ENCODE results near the gene P3H1.
"Not testable (repeated sequence)": the region's sequence is repeated elsewhere in the genome, so short reads cannot be mapped to it uniquely, and the experiment has no call there.

Gene P3H1, protein sequence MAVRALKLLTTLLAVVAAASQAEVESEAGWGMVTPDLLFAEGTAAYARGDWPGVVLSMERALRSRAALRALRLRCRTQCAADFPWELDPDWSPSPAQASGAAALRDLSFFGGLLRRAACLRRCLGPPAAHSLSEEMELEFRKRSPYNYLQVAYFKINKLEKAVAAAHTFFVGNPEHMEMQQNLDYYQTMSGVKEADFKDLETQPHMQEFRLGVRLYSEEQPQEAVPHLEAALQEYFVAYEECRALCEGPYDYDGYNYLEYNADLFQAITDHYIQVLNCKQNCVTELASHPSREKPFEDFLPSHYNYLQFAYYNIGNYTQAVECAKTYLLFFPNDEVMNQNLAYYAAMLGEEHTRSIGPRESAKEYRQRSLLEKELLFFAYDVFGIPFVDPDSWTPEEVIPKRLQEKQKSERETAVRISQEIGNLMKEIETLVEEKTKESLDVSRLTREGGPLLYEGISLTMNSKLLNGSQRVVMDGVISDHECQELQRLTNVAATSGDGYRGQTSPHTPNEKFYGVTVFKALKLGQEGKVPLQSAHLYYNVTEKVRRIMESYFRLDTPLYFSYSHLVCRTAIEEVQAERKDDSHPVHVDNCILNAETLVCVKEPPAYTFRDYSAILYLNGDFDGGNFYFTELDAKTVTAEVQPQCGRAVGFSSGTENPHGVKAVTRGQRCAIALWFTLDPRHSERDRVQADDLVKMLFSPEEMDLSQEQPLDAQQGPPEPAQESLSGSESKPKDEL

DNA sequence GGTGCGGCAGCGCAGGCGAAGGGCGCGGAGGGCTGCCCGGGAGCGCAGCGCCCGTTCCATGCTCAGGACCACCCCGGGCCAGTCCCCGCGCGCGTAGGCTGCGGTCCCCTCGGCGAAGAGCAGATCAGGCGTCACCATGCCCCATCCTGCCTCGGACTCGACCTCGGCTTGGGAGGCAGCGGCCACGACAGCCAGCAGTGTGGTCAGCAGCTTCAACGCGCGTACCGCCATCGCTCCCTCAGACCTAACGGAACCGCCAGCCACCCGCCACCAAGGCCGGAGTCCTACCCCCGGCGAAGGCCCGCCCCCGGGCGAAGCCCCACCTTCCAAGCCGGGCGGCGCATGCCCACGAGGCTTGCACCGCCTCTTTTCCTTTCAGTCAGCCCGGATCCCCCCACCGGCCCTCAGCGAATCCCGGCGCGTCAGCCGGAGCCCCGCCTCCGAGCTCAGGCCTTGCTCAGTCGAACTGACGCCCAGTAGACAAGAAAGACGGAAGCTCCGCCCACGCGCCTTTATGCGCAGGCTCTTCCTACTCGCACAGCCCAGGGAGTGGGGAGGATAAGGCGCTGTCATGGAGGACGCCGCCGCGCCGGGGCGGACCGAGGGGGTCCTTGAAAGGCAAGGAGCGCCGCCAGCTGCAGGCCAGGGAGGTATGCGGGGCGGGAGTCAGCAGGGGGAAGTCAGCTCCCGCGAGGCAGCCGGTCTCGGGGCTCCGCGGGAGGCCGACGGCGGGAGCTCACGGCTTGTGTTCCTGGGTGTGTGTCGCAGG is at the start of gene P3H1, which contains the start of gene C1orf50:
Gene P3H1, minus strand, starts transcription at position 288 of the 769 bp plus-strand sequence. Its CDS starts 57 bp downstream, at position 231.
Gene C1orf50, plus strand, starts transcription at position 509 of the 769 bp plus-strand sequence. Its CDS starts 63 bp downstream, at position 572.
- peak; percentile 99 to 100 for DNase-seq

DNA sequence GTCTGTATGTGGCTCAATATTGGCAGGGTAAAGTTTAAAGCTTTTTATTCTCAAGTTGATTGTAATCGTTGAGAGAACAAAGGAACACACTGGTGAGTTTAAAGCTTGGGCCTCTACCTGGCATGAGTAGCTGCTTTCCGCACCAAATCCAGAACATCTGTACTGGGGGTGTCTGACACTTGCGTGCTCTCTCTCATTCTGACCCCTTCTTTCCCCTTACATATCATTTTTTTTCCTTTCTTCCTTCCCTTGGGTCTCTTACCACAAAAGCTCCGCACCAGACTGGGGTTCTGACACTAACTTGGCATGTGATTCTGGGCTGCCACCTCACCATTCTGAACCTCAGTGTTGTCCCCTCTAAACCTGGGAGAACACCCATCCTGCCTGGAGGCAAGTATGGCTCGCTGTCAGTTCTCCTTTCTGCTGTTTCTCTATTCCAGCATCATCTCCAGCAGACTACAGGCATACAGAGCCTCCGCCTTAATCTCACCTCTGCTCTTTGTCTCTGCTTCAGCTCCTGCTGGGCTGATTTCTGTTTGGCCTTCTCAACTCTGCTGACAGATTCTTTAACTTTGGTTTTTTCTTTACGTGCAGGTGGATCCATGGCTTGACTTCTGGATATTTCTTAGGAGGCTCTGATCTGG is 49.2 kb upstream of the P3H1 start:
- DNase-seq, result no peak

DNA sequence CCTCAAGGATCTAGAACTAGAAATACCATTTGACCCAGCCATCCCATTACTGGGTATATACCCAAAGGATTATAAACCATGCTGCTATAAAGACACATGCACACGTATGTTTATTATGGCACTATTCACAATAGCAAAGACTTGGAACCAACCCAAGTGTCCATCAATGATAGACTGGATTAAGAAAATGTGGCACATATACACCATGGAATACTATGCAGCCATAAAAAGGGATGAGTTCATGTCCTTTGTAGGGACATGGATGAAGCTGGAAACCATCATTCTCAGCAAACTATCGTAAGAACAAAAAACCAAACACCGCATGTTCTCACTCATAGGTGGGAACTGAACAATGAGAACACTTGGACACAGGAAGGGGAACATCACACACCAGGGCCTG is 48.0 kb upstream of the P3H1 start:
- not testable (repeated sequence) for DNase-seq

DNA sequence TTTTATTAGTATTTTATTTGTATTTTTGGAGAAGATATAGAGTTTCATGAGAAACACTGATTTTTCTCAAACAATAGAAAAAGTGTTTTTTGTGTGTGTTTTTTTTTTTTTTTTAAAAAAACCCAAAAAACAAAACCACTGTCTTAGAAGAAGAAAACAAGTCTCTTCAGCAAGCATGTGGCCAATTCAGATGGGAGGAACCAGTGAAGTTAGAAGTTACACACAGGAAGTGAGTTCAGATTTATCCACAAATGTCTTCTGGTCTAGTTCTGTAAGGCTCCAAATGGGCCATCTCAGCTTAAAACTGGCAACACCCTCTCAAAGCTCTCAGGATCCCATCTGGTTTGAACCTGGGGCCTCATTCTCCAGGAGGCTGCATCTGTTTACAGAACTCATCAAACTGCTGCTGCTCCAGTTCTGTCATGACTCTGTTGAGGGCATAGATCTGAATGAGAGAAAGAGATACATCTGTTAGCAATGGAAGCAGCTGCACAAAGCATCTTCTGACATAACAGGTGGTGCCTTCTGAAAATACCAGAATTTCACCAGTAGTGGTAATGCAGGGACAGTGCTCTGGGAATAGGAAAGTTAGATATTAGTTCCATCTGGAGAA is 40.3 kb upstream of the P3H1 start:
- DNase-seq, result no peak

DNA sequence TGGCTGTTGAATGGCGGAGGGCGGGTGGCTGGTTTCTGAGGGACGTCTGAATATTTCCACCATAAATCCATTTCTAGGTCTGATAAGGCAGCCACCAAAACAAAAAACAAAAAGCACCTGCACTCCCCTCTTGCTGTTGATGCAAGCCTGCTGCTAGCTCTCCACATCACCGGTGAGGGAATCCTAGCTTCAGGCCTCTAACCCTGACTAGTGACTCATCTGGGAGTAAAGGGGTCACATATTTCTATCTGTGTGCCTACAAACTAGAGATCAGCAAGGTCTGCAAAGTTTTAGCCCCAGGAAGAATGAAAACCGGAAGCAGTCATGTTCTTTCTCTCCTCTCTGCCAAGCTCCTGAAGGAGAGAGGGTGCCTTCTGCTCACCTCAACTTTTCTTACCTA is 39.8 kb upstream of the P3H1 start:
- DNase-seq, result no peak

DNA sequence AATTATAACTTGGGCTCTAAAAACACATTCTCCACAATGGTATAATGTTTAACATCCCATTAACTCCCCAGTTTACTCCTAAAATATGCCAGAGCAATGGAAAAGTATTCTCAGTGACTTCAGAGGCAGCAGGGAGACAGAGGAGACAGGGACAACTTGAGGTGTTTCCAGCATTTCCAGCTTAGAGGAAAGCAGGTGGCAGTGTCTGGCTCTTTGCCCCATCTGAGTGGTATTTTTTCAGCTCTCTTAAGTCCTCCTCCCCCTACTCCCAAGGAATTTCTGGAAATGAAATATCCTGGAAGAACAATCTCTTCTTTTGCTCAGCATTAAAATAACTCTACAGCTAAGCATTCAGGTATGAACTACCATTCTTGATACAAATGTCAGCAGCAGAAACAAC is 39.3 kb upstream of the P3H1 start:
- DNase-seq, result no peak

DNA sequence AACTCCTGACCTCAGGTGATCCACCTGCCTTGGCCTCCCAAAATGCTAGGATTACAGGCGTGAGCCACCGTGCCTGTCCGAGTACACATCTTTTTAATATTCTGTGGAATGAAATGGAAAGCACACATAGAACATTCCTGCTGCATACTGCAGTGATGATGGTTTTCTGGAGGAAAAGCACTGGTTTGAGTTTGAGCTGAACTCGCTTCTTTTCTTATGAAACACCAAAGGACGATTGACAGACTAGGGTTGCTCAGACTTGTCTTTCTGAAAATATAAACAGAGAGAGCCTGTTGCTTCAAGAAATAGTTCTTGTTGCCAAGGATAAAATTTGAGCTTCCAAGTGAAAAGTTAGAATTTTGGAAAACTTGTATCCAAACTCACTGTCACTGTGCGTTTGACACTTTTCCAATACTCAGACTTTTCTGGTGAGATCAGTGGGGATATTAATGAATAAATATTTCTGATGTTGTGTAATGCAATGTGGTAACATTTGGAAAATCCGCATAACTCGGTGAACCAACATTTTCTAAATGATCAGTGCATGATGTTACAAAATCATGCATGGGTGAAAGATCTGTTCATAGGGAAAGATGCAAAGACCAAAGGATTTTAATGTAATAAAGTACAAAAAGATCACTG is 35.1 kb upstream of the P3H1 start:
- DNase-seq, result no peak

DNA sequence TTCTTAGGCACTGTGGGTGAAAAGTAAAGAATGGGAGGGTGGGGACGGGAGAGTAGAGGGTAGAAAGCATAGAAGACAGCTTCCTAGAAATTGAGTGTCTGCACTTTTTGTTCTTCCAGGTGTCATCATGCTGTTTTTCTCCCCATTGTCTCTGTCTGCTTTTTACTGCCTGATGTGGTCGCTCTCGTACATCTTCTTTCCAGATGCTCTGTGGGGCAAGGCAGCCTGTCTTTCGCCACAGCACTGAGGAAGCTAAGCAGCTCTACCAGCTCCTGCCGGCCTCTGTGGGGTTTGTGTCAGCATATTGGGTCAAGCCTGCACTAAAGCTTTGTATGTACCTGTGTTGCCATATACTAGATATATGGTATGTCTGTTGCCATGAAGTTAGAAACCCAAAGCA is 31.2 kb upstream of the P3H1 start:
- no peak for DNase-seq

DNA sequence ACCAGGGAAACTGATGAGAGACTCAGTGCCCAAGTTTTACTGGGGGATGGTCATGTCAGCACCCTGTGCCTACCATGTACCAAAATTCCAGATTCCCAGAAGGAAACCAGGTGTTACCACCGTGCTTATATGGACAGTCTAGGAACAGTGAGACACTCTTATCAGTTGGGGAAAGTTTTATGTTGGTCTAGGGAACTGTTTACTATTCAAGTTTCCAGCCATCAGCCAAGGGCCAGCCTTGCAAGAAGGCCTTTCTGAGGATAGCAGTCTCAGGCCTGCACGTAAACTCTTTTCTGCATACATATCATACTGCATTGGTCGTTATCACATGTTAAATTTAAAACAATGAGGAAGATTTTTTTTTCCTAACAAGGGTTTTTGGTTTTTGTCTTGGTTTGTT is 30.6 kb upstream of the P3H1 start:
- no peak for DNase-seq

DNA sequence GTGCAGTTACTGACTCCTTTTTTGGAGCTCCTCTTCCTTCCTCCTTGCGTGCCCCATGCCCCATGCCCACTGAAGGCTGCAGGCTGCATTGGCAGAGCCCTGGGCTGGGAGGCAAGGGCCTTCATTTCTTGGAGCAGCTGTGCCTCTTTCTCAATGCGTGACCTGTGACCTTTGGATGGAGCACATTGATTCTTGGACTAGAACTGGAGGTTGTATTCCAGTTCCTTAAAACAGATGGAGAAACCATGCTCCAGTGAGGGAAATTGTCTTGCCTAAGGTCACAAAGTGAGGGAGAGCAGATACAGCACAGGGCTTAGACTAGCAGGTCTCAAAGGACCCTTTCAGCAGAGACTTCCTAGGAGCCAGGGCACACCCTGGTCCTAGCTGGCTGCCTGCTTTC is 27.0 kb upstream of the P3H1 start:
- no peak for DNase-seq

DNA sequence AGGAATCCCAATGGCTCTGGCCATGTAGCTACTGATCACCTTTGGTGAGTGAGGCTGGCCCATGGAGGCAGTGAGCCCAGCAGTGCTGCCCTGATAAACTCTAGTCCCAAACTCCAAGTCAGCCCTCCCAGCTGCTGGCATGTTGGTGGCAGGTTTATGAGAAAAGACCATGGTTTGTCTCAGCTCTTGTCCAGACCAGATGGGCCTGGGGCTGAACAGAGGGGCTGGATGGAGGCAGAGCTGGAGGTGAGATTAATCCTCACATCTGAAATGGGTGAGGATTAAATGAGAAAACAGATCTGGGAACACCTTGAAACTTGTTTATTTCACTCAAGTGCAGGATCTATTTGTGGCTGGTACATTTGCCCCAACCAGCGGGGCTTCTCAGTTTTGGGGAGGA is 21.2 kb upstream of the P3H1 start:
- no peak for DNase-seq

DNA sequence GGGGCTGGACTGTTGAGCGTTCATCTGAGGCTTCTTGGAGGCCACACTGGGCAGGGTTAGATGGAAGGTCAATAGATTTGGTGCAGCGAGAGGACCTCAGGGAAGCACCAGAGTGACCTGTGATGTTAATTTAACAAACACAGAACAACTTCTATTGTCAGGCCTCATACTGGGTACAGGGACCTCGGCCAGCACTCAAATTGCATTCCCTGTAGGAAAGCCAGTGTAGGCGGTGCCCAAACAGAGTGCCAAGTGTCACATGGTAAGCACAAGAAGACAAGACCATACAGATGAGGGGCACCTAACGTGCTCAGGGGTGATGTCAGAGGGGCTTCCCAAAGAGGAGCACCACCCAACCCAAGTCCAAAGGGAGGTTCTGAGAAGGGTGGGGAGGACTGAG is 19.3 kb upstream of the P3H1 start:
- DNase-seq, result no peak

DNA sequence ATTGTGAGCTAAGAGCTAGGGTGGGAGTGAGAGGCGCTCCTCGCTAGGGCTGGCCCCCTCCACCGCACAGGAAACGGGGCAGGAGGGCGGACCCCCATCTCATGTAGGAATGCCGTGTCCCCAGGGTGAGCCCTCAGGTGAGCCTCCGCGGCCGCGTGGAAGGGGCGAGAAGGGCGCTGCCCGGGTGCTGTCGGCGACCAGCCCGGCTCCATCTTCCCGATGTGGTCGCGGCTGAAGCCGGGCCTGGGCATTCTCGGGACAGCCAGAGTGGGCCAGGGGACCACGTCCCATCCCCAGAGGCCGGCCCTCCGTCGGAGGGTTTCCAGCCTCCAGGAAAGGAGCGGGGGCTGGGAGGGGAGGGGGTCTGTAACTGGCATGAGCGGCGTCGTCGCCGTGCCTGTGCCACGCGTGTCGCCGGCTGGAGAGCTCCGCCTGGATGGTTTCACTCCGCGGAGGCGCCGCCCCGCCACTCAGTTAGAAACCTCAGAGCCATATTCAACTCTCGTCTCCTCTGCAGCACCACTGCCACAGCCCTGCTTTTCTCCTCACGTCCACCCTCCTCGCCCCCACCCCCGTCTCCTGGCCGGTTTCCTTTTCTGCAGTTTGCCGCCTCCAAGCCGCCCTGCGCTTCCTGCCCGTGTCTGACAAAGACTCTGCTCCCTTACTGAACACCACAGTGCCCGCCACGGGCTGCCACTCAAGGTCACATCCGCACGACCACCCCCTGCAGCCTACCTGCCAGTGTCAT is 18.3 kb upstream of the P3H1 start, which contains the start of gene TMEM269:
Gene TMEM269, plus strand, starts transcription at position 46 of the 748 bp plus-strand sequence. CDS start 4,903 bp downstream, outside the sequence.
- no peak for DNase-seq

DNA sequence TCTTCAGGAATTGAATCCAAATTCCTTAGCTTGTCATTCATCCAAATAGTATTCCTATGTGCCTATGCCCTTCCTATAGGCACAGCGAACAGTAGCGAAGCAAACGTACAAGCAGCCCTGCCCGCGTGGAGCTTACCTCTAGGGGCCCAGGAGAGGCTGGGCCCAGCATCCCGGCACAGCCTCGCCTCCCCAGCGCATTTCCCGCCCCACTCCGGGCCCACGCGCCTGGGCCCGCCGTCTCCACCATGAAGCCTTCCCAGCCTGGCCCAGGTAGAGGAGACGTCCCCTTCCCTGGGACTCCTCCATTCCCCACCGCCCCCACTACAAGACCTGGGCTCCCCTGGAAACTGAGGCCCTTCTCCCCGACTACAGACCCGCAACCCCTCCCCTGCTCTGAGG is 17.7 kb upstream of the P3H1 start:
- DNase-seq, result no peak

DNA sequence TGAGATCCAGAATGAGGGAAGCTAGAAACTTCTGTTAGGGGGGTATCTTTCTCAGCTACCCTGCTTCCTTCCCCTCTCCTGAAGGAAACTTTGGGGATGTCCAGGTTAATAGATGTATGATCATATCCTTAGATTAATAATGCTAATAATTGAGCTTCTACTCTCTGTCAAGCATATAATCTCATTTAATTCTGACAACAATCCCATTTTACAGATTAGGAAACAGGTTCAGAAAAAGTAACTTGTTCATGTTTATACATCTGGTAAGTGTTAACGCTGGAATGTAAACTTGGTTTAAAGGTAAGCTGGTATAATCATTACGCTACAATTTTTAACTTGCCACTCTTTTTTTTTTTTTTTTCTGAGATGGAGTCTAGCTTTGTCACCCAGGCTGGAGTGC is 16.3 kb upstream of the P3H1 start:
- DNase-seq, result no peak

DNA sequence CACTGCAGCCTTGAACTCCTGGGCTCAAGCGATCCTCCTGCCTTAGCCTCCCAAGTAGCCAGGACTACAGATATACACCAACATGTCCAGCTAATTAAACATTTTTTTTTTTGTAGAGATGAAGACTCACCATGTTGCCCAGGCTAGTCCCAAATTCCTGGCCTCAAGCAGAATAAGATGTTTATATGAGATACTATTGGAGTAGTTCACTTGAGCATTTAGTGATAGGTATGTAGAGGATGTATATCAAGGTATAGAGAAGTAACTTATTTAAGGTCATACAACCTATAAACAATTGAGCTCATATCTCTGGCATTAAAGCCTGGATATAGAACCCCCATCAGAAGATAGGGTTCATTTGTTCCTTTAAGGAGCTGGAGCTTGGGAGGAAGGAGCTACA is 13.3 kb upstream of the P3H1 start:
- DNase-seq, result no peak

DNA sequence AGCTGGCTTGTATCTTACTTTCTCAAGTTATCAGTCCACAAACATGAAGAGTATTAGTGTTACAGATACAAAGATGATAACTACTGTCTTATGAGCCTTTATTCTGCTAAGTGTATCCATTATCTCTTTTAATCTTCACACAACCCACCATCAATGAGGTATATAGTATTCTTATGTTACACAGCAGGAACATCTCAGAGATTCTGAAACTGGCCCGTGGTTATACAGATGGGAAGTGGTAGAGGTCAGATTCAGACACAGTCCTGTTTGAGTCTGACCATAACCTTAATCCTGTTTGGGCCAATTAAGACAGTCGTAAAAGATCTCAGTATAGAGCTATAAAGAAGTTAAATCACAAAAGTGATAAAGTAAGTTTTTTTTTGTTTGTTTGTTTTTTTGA is 12.9 kb upstream of the P3H1 start:
- no peak for DNase-seq

DNA sequence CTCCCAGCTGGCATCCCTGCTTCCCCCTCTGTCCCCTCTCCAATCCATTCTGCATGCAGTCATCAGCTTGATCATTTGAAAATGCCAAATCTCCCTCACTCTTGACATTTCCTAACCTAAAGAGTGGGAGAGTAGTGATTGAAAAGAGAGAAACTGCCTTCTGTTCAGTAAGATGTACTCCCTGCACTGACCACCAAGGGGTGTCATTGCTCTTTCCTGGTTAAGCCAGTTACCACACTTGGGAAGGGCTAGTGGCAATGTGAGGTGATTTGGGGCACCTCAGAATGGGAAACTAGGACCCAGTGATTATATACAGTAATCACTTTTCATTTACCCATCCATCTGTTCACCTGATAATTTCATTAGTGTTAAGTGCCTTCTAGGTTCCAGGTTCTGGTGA is 11.0 kb upstream of the P3H1 start:
- no peak for DNase-seq

DNA sequence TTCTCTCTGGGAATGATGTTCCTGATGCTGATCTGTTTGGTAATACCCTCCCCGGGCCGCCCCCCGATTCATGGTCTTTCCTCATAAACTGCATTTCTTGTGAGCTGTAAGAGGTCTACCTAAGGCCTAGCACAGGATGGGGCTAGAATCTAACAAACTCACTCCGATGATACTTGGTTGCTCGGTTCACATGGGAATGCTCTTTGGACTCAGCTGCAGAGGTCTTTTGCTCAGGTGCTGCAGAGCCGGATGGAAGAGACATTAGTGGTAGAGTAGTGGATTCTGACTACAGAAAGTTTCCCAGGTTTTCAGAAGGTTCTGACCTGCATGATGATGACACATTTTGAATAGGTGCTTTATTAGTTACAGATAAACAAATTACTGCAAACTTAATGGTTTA is 9.7 kb upstream of the P3H1 start:
- no peak for DNase-seq

DNA sequence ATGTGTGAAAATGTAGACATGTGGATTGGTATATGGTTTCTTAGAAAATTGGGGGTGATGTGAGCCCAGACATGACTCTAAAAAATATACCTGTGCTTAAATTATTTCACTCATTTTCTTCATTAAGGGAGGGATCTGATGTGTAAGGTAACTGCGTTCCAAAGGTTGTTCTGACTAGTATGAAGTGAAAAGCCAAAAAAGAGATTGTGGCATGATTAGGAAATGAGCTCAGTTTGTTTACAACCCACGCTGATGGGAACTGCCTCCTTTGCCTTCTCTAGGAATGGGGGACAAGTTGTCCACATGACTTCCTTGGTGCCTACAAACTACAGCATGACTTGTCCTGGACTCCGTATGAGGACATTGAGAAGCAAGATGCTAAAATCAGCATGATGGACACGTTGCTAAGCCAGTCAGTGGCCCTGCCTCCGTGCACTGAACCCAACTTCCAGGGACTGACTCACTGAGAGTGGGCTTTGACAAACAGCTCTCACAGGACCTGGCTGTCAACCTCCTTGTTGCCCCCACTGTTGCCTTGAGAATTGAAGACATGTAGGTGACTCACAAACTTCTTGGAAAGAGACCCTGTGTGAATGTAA is 8.2 kb upstream of the P3H1 start:
- no peak for DNase-seq

DNA sequence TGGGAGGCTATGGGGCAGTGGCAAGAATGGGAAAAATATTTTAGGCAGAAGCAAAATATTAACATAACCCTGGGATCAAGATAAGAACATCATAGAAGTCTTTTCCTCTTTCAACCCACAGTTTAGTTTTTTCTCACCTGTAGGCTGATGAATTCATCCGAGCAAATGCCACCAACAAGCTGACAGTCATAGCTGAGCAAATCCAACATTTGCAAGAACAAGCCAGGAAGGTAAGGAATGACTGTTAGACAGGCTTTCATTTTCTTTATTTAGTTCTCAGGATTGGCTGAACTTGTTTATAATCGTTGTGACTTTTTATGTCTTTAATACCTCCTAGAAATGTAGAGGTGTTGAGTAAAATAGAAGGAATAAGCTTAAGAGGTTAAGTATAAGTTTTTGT is 6.6 kb upstream of the P3H1 start:
- DNase-seq, result no peak
